ENCODE measurements around the gene PPIL6. TPM values are rescaled to one million over a fixed set of nuclear protein-coding genes. Genes with fewer than 3 reads are reported as not detected.

PPIL6 gene
- polyA plus RNA-seq, 1 experiment: 0.83 TPM

DNA sequence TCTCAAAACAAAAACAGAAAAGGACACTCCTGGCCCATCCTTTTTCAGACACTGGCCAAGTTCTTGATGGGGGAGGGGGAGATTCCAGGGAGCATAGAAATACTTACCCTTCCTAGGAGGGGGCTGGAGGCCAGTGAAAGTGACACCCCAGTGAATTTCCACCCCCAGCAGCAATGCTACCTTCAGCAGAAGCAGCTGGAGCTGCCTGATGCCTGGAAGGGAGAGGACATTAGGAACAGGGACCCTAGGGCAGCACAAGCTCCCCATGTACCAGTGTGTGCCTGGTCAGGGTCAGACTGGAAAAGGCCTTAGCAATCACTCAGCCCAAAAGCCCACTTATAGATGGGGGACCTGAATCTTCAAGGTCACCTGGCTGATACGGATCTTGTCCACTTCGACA is 12.7 kb upstream of the PPIL6 start:
- no peak for DNase-seq (ENCODE audit: low read depth, low spot score)
- POLR2A ChIA-PET: no interaction called here
- TF ChIP-seq CTCF (IDR thresholded peaks at IDR 0.05; ENCODE audit: low read depth, low read length): no peak

DNA sequence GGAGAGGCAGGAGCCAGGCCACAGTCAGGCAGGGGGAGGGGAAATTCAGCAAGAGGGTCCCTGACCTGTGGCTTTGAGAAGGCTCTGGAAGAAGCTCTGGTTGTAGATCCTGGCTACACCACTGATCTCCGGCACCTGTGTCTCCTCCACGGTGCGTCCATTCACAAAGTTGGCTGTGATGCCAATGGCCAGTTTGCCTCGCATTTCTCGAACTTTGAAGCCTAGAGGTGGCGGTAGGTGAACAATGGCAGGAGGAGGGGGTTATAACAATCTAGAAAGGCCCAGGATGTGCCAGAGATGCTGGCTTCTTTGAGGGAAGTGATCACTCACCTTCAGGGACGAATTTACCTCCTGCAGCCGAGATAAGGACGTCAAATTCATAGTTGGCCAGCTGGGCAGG is 11.8 kb upstream of the PPIL6 start:
- no peak for DNase-seq (ENCODE audit: low read depth, low spot score)
- ChIA-PET CTCF (interaction anchor here (0.7 to 0.9 kb wide), 2 partner anchors 11 to 12 kb away, joined by 3 to 4 read pairs; partner anchors contain the start of genes PPIL6 and SMPD2), POLR2A (no interaction called here)
- no peaks in the 10 kb centered on the region; the same call in 1 of the 2 replicates for H3K9me3 ChIP-seq (ENCODE audit: control insufficient read depth, insufficient read depth, low read length)
- no peak overlapping the region for H3K27ac ChIP-seq (ENCODE audit: low read depth, low read length)
- H3K4me3 ChIP-seq (ENCODE audit: low read depth, low read length): no peak overlapping the region
- H3K27me3 ChIP-seq (ENCODE audit: control insufficient read depth, insufficient read depth, low read length): no peaks in the 10 kb centered on the region
- no peak for TF ChIP-seq CTCF (IDR thresholded peaks at IDR 0.05; ENCODE audit: low read depth, low read length)

More for the DNA sequence above, 12.7 kb upstream of the PPIL6 start:
- CTCF ChIA-PET: interaction anchor here (0.9 kb wide), 1 partner anchor 13 kb away, joined by 4 read pairs; the partner anchor contains the start of genes PPIL6 and SMPD2
- no peak overlapping the region for H3K4me3 ChIP-seq (ENCODE audit: low read depth, low read length)
- no peaks in the 10 kb centered on the region for H3K27me3 ChIP-seq (ENCODE audit: control insufficient read depth, insufficient read depth, low read length)
- H3K27ac ChIP-seq (ENCODE audit: low read depth, low read length): no peak overlapping the region
- H3K9me3 ChIP-seq (ENCODE audit: control insufficient read depth, insufficient read depth, low read length): no peaks in the 10 kb centered on the region; the same call in 1 of the 2 replicates

DNA sequence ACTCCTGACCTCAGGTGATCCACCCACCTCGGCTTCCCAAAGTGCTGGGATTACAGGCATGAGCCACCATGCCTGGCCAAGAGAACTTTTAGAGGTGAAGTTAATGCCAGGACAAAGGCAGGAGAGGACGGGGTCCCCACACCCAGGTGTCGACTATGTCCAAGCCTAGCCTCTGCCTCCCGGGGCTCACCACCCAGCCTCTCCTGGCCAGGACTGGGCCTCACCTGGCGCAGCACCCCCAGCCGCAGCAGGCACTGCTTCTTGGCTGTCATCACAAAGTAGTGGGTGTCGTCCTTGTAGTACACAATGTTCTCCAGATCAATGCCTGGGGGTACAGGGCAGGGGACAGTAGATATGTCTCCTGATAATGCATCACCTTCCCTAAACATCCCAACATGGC is 10.9 kb upstream of the PPIL6 start:
- Histone ChIP-seq H3K9me3 (ENCODE audit: control insufficient read depth, insufficient read depth, low read length) (no peaks in the 10 kb centered on the region; the same call in 1 of the 2 replicates), H3K4me3 (ENCODE audit: low read depth, low read length) (no peak overlapping the region), H3K27ac (ENCODE audit: low read depth, low read length) (no peak overlapping the region), H3K27me3 (ENCODE audit: control insufficient read depth, insufficient read depth, low read length) (no peaks in the 10 kb centered on the region)
- CTCF ChIA-PET: interaction anchor here (0.7 kb wide), 2 partner anchors 10 to 905 kb away, joined by 3 to 5 read pairs; no protein-coding TSS in a partner anchor
- POLR2A ChIA-PET: no interaction called here
- DNase-seq (ENCODE audit: low read depth, low spot score): no peak
- no peak for TF ChIP-seq CTCF (IDR thresholded peaks at IDR 0.05; ENCODE audit: low read depth, low read length)

GRCh38 chr6:109450801-109451200 is 10.4 kb upstream of the PPIL6 start:
- TF ChIP-seq CTCF (IDR thresholded peaks at IDR 0.05; ENCODE audit: low read depth, low read length): no peak
- CTCF ChIA-PET: interaction anchor here (0.7 kb wide), 1 partner anchor 904 kb away, joined by 5 read pairs; no protein-coding TSS in a partner anchor
- no peaks in the 10 kb centered on the region; the same call in 1 of the 2 replicates for H3K9me3 ChIP-seq (ENCODE audit: control insufficient read depth, insufficient read depth, low read length)
- no peak for DNase-seq (ENCODE audit: low read depth, low spot score)
- POLR2A ChIA-PET: no interaction called here
- H3K27me3 ChIP-seq (ENCODE audit: control insufficient read depth, insufficient read depth, low read length): no peaks in the 10 kb centered on the region
- no peak overlapping the region for H3K27ac ChIP-seq (ENCODE audit: low read depth, low read length)
- no peak overlapping the region for H3K4me3 ChIP-seq (ENCODE audit: low read depth, low read length)

- no peak for DNase-seq (ENCODE audit: low read depth, low spot score)
- ChIA-PET CTCF (no interaction called here), POLR2A (interaction anchor here (0.9 kb wide), 1 partner anchor 9 kb away, joined by 3 read pairs; the partner anchor contains the start of genes PPIL6 and SMPD2)
- no peaks in the 10 kb centered on the region for H3K27me3 ChIP-seq (ENCODE audit: control insufficient read depth, insufficient read depth, low read length)
- H3K27ac ChIP-seq (ENCODE audit: low read depth, low read length): no peak overlapping the region
- no peak overlapping the region for H3K4me3 ChIP-seq (ENCODE audit: low read depth, low read length)
- no peak for TF ChIP-seq CTCF (IDR thresholded peaks at IDR 0.05; ENCODE audit: low read depth, low read length)
- no peaks in the 10 kb centered on the region; the same call in 1 of the 2 replicates for H3K9me3 ChIP-seq (ENCODE audit: control insufficient read depth, insufficient read depth, low read length)
Measured at GRCh38 chr6:109449795-109450673, 9.6 kb upstream of the PPIL6 start.
